Fibroblast of gingiva (primary cell): ENCODE data around the gene DNASE2.
A peak's percentile ranks its signal among the peaks of the same experiment; 100 is the strongest.
"Not testable (repeated sequence)": the region's sequence is repeated elsewhere in the genome, so short reads cannot be mapped to it uniquely, and the experiment has no call there.

Source experiments
- DNase-seq: peaks from one replicate; pipeline ENCODE4 v3.0.0-alpha.2; 2011; ENCODE audit warnings: low read depth

The DNASE2 gene

GRCh38 chr19:12881172-12881808 lies at the start of gene DNASE2:
TSS of gene DNASE2 (minus strand) at chr19:12881449. CDS start at chr19:12881375, 74 bp downstream.
- DNase-seq: peak; percentile 88

GRCh38 chr19:12930002-12930645 lies 48.9 kb upstream of the DNASE2 start:
- DNase-seq: no peak

- no peak for DNase-seq
These were observed 43.5 kb upstream of the DNASE2 start for GRCh38 chr19:12924621-12925310.

- DNase-seq: no peak
These were observed 41.7 kb upstream of the DNASE2 start for GRCh38 chr19:12922959-12923358.

GRCh38 chr19:12921047-12921446 lies 39.8 kb upstream of the DNASE2 start:
- no peak for DNase-seq

GRCh38 chr19:12918253-12918652 lies 37.0 kb upstream of the DNASE2 start:
- no peak for DNase-seq

- not testable (repeated sequence) for DNase-seq
These were observed 34.6 kb upstream of the DNASE2 start for GRCh38 chr19:12915860-12916259.

GRCh38 chr19:12913851-12914690 lies 32.8 kb upstream of the DNASE2 start:
- peak; percentile 69 for DNase-seq

GRCh38 chr19:12913011-12913561 lies 31.8 kb upstream of the DNASE2 start:
- DNase-seq: peak; percentile 72

GRCh38 chr19:12912571-12912970 lies 31.3 kb upstream of the DNASE2 start:
- no peak for DNase-seq

GRCh38 chr19:12907166-12907565 lies 25.9 kb upstream of the DNASE2 start:
- DNase-seq: no peak

GRCh38 chr19:12899891-12900518 lies 18.8 kb upstream of the DNASE2 start:
- no peak for DNase-seq

- no peak for DNase-seq
These were observed 15.2 kb upstream of the DNASE2 start for GRCh38 chr19:12896460-12896859.

- no peak for DNase-seq
These were observed 12.3 kb upstream of the DNASE2 start for GRCh38 chr19:12893582-12893981.

- no peak for DNase-seq
These were observed 10.3 kb upstream of the DNASE2 start for GRCh38 chr19:12891553-12892021.

GRCh38 chr19:12890787-12891552 lies 9.7 kb upstream of the DNASE2 start, which contains the start of gene GCDH:
TSS of gene GCDH (plus strand) at chr19:12891160. CDS start at chr19:12891305, 145 bp downstream.
- DNase-seq: peak; percentile 98

- DNase-seq: not testable (repeated sequence)
These were observed 9.1 kb upstream of the DNASE2 start for GRCh38 chr19:12890299-12890786.

- DNase-seq: no peak
These were observed 6.9 kb upstream of the DNASE2 start for GRCh38 chr19:12888006-12888603.

- no peak for DNase-seq
These were observed 5.9 kb upstream of the DNASE2 start, which contains the start of gene KLF1 for GRCh38 chr19:12886969-12887747. TSS of gene KLF1 (minus strand) at chr19:12887201. CDS start at chr19:12887140, 61 bp downstream.
